ENCODE results near the gene ATAD3A.

- TF ChIP-seq POLR2A (IDR thresholded peaks at IDR 0.05; ENCODE audit: low read depth, low read length) (no peak), ELK1 (IDR thresholded peaks at IDR 0.05; ENCODE audit: borderline replicate concordance, low read depth, low read length) (no peak), CTCF (conservative IDR thresholded peaks at IDR 0.05; ENCODE audit: low read depth, low read length) (no peak), FOS (IDR thresholded peaks at IDR 0.05; ENCODE audit: low read depth, low read length) (no peak), RFX5 (IDR thresholded peaks at IDR 0.05; ENCODE audit: low read depth, low read length) (no peak), SMC3 (IDR thresholded peaks at IDR 0.05; ENCODE audit: low read depth, low read length) (no peak), MAZ (IDR thresholded peaks at IDR 0.05; ENCODE audit: borderline replicate concordance, low read depth, low read length) (no peak), USF2 (IDR thresholded peaks at IDR 0.05; ENCODE audit: low read depth, low read length) (no peak), BHLHE40 (IDR thresholded peaks at IDR 0.05; ENCODE audit: low read depth, low read length) (no peak), RAD21 (IDR thresholded peaks at IDR 0.05; ENCODE audit: low read length) (no peak)
These were observed 40.3 kb downstream of the ATAD3A start for GRCh38 chr1:1552263-1552639.

Data from IMR-90 (cell line).